ENCODE results near the gene CALHM3. TPM values are rescaled to one million over a fixed set of nuclear protein-coding genes. Genes with fewer than 3 reads are reported as not detected.

Gene CALHM3
- total RNA-seq, 4 donors from 2014 or later = not detected

- H3K4me3 ChIP-seq = no peak overlapping the region
- TF ChIP-seq CTCF (IDR thresholded peaks at IDR 0.05) (no peak), POLR2A (IDR thresholded peaks at IDR 0.05) (no peak)
Measured at GRCh38 chr10:103457896-103458583, 21.0 kb downstream of the CALHM3 start.

GRCh38 chr10:103457176-103457712 is 21.8 kb downstream of the CALHM3 start:
- DNase-seq = no peak
- no peaks in the 10 kb centered on the region for H3K4me1 ChIP-seq
- H3K9me3 ChIP-seq = no peaks in the 10 kb centered on the region
- TF ChIP-seq POLR2A (IDR thresholded peaks at IDR 0.05) (no peak), CTCF (IDR thresholded peaks at IDR 0.05) (no peak)
- no peak overlapping the region for H3K4me3 ChIP-seq
- intact Hi-C loops (cut with DNase I; ENCODE audit: low total_unique reads) = no loop called here
- H3K36me3 ChIP-seq = no peaks in the 10 kb centered on the region
- no peak overlapping the region for H3K27ac ChIP-seq
- H3K27me3 ChIP-seq = no peaks in the 10 kb centered on the region

More at GRCh38 chr10:103457896-103458583, 21.0 kb downstream of the CALHM3 start:
- Histone ChIP-seq H3K27me3 (no peaks in the 10 kb centered on the region), H3K9me3 (no peaks in the 10 kb centered on the region), H3K27ac (no peak overlapping the region), H3K4me1 (no peaks in the 10 kb centered on the region), H3K36me3 (no peaks in the 10 kb centered on the region)
- intact Hi-C loops (cut with DNase I; ENCODE audit: low total_unique reads) = no loop called here
- no peak for DNase-seq

GRCh38 chr10:103456074-103456660 is 22.9 kb downstream of the CALHM3 start:
- Histone ChIP-seq H3K36me3 (no peaks in the 10 kb centered on the region), H3K4me3 (no peak overlapping the region)
- TF ChIP-seq CTCF (IDR thresholded peaks at IDR 0.05) (no peak), POLR2A (IDR thresholded peaks at IDR 0.05) (no peak)

GRCh38 chr10:103455235-103455634 is 23.8 kb downstream of the CALHM3 start:
- no peak overlapping the region for H3K4me3 ChIP-seq
- H3K27ac ChIP-seq = no peak overlapping the region
- no peak for DNase-seq
- H3K9me3 ChIP-seq = no peaks in the 10 kb centered on the region
- TF ChIP-seq POLR2A (IDR thresholded peaks at IDR 0.05) (no peak), CTCF (IDR thresholded peaks at IDR 0.05) (no peak)
- H3K27me3 ChIP-seq = no peaks in the 10 kb centered on the region
- no peaks in the 10 kb centered on the region for H3K36me3 ChIP-seq
- H3K4me1 ChIP-seq = peaks cover 0 to 3% of the 10 kb centered on the region in 2 donors
- intact Hi-C loops (cut with DNase I; ENCODE audit: low total_unique reads) = no loop called here

More at GRCh38 chr10:103456074-103456660, 22.9 kb downstream of the CALHM3 start:
- DNase-seq = no peak
- Histone ChIP-seq H3K9me3 (no peaks in the 10 kb centered on the region), H3K4me1 (no peaks in the 10 kb centered on the region), H3K27ac (no peak overlapping the region), H3K27me3 (no peaks in the 10 kb centered on the region)
- intact Hi-C loops (cut with DNase I; ENCODE audit: low total_unique reads) = no loop called here

GRCh38 chr10:103454026-103454425 is 25.0 kb downstream of the CALHM3 start:
- Histone ChIP-seq H3K36me3 (no peaks in the 10 kb centered on the region), H3K4me3 (no peak overlapping the region), H3K9me3 (no peaks in the 10 kb centered on the region), H3K4me1 (peaks cover 0 to 14% of the 10 kb centered on the region in 2 donors), H3K27ac (peak overlapping the region; percentile 91 to 94), H3K27me3 (no peaks in the 10 kb centered on the region)
- intact Hi-C loops (cut with DNase I; ENCODE audit: low total_unique reads) = no loop called here
- TF ChIP-seq CTCF (IDR thresholded peaks at IDR 0.05) = no peak
- TF ChIP-seq POLR2A (IDR thresholded peaks at IDR 0.05) = no peak
- DNase-seq = no peak
